Smooth muscle cell of the brain vasculature (primary cell): Measurements from ENCODE around the gene PRSS2.

Experiments used
- DNase-seq: peaks from one replicate; pipeline ENCODE4 v3.0.0-alpha.2; 2012; ENCODE audit warnings: low read depth, low spot score

PRSS2 gene

DNA sequence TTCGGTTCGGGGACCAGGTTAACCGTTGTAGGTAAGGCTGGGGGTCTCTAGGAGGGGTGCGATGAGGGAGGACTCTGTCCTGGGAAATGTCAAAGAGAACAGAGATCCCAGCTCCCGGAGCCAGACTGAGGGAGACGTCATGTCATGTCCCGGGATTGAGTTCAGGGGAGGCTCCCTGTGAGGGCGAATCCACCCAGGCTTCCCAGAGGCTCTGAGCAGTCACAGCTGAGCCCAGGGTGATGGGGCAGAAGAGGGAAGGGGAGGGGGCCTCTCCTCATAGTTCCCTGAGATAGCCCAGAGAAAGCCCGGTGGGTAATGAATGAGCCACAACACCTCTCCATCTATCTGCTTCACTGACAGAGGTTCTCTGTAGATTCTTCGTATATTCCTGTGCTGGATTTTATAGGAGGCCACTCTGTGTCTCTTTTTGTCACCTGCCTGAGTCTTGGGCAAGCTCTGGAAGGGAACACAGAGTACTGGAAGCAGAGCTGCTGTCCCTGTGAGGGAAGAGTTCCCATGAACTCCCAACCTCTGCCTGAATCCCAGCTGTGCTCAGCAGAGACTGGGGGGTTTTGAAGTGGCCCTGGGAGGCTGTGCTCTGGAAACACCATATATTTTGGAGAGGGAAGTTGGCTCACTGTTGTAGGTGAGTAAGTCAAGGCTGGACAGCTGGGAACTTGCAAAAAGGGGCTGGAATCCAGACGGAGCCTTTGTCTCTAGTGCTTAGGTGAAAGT, 16.4 kb downstream of the PRSS2 start:
- no peak for DNase-seq

DNA sequence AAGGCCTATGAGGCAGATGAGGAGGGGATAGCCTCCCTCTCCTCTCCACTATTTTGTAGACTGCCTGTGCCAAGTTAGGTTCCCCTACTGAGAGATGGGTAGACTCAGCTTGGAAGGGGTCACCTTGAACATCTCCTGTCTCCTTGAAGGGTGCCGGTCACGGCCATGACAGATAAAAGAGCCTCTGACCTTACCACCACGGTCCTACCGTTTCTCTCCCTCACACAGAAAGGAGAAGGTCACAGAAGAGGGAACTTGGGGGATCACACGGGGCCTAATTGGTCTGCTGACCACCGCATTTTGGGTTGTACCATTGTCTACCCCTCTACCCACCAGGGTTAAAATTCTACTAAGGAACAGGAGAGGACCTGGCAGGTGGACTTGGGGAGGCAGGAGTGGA, 17.0 kb downstream of the PRSS2 start:
- DNase-seq = no peak

DNA sequence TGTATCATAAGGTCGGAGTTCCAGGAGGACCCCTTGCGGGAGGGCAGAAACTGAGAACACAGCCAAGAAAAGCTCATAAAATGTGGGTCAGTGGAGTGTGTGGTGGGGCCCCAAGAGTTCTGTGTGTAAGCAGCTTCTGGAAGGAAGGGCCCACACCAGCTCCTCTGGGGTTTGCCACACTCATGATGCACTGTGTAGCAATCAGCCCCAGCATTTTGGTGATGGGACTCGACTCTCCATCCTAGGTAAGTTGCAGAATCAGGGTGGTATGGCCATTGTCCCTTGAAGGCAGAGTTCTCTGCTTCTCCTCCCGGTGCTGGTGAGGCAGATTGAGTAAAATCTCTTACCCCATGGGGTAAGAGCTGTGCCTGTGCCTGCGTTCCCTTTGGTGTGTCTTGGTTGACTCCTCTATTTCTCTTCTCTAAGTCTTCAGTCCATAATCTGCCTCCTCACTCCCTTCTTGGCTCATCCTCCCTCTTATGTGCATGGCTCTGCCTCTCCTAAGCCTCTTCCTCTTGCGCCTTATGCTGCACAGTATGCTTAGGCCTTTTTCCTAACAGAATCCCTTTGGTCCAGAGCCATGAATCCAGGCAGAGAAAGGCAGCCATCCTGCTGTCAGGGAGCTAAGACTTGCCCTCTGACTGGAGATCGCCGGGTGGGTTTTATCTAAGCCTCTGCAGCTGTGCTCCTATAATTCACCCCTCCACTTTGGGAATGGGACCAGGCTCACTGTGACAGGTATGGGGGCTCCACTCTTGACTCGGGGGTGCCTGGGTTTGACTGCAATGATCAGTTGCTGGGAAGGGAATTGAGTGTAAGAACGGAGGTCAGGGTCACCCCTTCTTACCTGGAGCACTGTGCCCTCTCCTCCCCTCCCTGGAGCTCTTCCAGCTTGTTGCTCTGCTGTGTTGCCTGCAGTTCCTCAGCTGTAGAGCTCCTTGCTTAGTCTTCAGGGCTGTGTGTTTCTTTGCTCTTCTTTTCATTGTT, 17.8 kb downstream of the PRSS2 start:
- no peak for DNase-seq

DNA sequence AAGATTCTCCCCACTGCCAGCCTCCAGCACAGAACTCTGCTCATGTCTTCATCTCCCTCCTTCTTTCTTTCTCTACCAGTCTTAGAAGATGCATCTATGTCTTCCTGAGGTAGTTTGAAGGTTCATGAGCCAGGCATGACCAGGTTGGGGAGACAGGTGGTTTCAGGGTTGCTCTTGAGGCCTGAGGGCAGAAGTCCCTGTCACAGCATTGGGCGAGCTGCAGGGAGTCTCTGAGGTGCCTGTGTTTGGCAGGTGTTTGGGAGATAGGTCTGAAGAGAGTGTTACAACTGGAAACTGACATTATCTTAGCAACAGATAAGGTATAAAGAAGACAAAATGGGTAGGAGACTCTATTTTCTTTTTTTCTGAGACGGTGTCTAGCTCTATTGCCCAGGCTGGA, 18.7 kb downstream of the PRSS2 start:
- no peak for DNase-seq

DNA sequence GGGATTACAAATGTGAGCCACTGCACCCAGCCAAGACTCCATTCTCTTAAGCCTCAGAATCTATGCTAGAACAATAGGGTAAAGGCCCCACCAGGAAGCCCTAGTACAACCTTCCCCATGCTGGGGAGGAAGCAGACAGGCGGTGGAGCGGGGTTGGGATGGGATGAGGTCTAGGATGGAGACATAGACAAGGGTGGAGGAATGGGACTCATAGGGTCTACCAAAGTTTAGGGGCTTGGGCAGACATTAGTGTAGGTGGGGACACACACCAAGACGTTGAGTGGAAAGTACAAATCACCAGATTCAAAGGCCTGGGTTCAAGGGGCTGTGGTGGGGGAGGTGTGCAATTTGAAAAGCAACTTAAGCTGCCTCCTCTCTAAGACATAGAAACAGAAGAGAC, 19.3 kb downstream of the PRSS2 start:
- DNase-seq = no peak

DNA sequence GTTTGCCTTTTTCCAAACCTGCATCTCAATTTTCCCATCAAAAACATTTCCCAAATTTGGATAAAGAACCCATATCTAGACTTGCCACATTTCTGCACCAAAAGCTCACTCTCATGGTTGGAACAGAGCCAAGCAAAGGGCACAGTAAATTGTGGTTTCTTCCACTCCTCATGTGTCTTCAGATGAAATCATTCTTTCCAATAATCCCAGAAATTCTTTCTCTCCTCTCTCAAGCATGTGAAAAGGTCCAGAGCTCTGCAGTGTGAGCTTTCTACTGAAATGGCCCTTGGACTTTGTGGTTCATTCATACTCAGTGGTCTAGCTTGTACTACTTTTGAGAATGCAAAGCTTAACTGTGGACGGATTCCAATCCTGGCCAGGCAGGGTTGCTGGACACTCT, 19.8 kb downstream of the PRSS2 start:
- no peak for DNase-seq

DNA sequence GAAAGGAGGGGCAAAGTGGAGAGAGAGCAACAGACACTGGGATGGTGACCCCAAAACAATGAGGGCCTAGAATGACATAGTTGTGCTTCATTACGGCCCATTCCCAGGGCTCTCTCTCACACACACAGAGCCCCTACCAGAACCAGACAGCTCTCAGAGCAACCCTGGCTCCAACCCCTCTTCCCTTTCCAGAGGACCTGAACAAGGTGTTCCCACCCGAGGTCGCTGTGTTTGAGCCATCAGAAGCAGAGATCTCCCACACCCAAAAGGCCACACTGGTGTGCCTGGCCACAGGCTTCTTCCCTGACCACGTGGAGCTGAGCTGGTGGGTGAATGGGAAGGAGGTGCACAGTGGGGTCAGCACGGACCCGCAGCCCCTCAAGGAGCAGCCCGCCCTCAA, 20.7 kb downstream of the PRSS2 start:
- no peak for DNase-seq

DNA sequence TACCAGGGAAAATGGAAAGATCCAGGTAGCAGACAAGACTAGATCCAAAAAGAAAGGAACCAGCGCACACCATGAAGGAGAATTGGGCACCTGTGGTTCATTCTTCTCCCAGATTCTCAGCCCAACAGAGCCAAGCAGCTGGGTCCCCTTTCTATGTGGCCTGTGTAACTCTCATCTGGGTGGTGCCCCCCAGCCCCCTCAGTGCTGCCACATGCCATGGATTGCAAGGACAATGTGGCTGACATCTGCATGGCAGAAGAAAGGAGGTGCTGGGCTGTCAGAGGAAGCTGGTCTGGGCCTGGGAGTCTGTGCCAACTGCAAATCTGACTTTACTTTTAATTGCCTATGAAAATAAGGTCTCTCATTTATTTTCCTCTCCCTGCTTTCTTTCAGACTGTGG, 21.4 kb downstream of the PRSS2 start:
- no peak for DNase-seq

DNA sequence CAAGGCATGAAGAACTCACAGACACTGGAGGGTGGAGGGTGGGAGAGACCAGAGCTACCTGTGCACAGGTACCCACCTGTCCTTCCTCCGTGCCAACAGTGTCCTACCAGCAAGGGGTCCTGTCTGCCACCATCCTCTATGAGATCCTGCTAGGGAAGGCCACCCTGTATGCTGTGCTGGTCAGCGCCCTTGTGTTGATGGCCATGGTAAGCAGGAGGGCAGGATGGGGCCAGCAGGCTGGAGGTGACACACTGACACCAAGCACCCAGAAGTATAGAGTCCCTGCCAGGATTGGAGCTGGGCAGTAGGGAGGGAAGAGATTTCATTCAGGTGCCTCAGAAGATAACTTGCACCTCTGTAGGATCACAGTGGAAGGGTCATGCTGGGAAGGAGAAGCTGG, 21.8 kb downstream of the PRSS2 start:
- no peak for DNase-seq

DNA sequence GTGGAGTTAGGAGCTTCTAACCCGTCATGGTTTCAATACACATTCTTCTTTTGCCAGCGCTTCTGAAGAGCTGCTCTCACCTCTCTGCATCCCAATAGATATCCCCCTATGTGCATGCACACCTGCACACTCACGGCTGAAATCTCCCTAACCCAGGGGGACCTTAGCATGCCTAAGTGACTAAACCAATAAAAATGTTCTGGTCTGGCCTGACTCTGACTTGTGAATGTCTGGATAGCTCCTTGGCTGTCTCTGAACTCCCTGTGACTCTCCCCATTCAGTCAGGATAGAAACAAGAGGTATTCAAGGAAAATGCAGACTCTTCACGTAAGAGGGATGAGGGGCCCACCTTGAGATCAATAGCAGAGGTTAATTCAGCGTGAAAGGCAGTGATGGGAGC, 22.4 kb downstream of the PRSS2 start:
- DNase-seq = no peak

DNA sequence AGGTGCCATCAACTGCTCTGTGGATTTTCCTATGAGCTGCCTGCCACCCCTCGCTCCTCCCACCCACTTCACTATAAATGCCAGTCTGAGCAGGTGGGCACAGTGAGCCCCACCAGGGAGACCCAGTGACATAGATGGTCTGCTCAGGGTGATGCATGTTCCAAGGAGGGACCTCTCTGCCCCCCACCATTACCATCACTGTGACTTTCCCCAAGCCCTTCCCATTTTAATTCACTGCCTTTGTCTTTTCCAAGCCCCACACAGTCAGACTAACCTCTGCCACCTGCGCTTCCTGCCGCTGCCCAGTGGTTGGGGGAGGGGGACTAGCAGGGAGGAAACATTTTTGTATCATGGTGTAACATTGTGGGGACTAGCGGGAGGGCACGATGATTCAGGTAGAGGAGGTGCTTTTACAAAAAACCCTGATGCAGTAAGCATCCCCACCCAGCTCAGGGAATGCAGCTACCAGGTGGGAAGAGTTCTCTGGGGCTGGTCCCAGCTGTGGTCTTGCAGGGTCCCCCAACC, 24.6 kb downstream of the PRSS2 start:
- DNase-seq = no peak

DNA sequence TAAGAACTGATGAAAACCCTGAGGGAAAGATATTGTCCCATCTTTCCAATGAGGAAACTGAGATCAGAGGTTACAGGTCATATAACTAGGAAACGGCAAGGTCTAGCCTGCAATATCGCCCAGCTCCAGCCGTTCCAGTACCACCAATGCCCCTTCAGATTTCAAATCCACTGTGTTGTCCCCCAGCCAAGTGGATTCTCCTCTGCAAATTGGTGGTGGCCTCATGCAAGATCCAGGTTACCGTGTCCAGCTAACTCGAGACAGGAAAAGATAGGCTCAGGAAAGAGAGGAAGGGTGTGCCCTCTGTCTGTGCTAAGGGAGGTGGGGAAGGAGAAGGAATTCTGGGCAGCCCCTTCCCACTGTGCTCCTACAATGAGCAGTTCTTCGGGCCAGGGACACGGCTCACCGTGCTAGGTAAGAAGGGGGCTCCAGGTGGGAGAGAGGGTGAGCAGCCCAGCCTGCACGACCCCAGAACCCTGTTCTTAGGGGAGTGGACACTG, 25.3 kb downstream of the PRSS2 start:
- no peak for DNase-seq

DNA sequence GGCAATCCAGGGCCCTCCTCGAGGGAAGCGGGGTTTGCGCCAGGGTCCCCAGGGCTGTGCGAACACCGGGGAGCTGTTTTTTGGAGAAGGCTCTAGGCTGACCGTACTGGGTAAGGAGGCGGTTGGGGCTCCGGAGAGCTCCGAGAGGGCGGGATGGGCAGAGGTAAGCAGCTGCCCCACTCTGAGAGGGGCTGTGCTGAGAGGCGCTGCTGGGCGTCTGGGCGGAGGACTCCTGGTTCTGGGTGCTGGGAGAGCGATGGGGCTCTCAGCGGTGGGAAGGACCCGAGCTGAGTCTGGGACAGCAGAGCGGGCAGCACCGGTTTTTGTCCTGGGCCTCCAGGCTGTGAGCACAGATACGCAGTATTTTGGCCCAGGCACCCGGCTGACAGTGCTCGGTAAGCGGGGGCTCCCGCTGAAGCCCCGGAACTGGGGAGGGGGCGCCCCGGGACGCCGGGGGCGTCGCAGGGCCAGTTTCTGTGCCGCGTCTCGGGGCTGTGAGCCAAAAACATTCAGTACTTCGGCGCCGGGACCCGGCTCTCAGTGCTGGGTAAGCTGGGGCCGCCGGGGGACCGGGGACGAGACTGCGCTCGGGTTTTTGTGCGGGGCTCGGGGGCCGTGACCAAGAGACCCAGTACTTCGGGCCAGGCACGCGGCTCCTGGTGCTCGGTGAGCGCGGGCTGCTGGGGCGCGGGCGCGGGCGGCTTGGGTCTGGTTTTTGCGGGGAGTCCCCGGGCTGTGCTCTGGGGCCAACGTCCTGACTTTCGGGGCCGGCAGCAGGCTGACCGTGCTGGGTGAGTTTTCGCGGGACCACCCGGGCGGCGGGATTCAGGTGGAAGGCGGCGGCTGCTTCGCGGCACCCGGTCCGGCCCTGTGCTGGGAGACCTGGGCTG, 26.0 kb downstream of the PRSS2 start:
- no peak for DNase-seq

DNA sequence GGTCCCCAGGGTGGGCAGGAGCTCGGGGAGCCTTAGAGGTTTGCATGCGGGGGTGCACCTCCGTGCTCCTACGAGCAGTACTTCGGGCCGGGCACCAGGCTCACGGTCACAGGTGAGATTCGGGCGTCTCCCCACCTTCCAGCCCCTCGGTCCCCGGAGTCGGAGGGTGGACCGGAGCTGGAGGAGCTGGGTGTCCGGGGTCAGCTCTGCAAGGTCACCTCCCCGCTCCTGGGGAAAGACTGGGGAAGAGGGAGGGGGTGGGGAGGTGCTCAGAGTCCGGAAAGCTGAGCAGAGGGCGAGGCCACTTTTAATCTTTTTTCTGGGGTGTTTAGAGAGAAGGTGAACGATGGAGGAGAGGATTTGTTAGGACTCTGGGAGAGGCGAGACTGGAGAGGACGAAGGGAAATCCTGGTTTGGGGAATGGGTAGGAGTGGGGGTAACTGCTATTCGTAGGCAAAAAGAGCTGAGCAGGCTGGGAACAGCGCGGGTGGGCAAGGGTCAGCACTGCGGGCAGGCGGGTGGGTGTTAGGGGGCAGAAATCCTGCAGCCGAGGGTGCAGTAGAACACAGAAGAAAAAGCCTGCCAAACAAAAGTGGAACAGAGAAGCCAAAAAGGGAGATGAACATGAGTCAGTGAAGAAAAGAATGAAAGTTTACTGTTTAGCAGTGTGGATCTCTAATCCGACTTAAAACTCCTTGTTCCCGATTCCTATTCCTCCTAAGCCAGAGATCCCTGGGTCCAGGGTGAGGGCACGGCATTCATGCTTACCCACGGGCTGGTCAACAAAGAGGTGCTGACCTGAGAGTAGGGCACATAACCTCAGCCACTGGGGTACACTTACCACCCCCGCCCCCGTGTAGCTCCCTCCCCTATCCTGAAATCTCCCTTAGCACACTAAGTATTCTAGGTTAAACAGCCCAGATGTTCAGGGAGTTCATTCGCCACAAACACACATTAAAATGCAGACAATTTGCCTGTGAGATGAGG, 26.9 kb downstream of the PRSS2 start:
- no peak for DNase-seq

DNA sequence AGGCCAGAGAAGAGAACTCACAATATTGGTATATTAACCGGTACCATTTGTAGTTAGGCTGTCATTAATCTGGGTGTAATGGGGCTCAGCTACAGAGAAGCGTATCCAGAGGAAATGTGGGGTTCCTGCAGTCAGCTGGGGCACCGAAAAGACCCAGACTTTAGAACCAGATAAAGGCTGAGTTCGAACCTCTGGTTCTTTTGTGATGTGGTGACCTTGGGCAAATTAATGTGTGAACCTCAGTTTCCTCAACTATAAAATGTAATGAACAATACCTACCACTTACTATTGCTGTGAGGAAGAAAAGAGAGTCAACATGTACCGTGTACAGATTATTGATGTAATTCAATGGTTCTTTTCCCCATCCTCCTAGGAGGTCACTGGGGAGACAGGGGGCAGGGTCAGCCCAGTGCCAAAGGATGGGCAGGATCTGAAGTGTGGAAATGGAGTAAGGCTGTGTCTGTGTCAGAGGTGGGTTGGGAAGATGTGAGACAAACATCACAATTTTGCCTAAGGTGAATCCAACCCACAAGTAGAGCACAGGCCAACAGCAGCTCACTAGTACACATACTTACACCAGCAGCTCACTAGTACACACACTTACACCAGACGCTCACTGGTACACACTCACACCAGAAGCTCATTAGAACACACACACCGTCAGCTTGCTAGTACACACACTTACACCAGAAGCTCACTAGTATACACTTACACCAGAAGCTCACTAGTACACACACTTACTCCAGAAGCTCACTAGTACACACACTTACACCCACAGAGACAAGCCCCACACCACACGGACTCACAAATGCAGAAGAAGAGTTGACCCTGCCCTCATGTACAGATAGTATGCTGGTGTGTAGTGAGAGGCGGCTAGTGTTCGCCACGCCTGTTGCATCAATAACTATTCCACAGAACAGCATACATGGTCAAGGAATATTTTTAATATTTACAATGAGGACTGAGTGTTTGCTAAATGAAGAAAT, 28.0 kb downstream of the PRSS2 start:
- no peak for DNase-seq

DNA sequence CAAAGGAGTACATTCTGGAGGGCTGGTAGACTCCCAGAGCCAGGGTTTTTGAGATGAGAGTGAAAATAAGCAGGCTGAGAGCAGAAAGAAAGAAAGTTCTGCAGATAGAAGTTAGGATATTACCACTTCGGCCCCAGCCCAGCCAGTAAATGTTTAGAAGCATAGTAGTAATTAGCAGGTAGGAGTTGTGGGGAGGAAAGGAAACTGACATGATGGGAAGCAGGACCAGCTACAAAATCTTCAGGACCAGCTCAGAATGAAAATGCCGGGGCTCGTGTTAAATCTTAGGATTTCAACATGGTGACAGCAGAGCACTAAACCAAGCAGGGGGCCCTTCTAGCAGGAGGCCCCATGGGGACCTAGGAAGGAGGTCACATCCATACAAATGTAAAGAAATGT, 28.7 kb downstream of the PRSS2 start:
- no peak for DNase-seq

DNA sequence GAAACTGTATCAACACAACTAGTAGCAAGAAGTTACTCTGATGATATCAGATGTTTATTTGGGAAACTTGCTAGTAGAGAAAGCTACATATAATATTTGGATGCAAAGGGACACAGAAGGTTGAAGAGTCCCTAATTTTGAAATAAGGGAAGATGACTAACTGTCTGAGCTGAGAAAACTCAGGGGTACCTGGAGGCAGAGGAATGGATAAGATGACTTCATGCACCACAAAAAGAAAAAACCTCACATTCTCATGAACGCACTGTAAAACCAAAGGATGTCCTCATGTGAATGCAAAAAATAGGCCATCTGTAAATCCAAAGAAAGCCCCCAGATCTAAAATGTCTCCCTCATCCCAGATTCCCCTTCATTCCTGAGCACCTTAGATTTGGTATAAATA, 29.3 kb downstream of the PRSS2 start:
- DNase-seq = no peak

DNA sequence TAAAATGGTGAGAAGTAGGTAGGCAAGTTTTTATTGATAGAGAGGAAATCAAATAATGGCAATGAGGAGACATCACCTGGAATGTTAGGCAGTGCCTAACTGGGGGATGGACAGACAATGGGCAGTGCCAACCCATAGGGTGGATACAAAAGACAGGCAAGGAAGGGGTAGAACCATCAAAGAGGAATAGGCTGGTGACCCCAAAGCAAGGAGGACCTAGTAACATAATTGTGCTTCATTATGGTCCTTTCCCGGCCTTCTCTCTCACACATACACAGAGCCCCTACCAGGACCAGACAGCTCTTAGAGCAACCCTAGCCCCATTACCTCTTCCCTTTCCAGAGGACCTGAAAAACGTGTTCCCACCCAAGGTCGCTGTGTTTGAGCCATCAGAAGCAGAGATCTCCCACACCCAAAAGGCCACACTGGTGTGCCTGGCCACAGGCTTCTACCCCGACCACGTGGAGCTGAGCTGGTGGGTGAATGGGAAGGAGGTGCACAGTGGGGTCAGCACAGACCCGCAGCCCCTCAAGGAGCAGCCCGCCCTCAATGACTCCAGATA, 30.0 kb downstream of the PRSS2 start:
- DNase-seq = no peak
